Measurements from ENCODE around the gene MICAL2. TPM values are rescaled to one million over a fixed set of nuclear protein-coding genes. Genes with fewer than 3 reads are reported as not detected.

MICAL2 gene
- total RNA-seq, 4 donors from 2014 or later: 196 to 550 (median 237) TPM

- no peaks in the 10 kb centered on the region for H3K9me3 ChIP-seq
- 78 to 81% methylated on average over 3 to 4 of the region's 5 CpGs for WGBS, 2 donors (ENCODE audit: low coverage in 1 of 2)
- H3K36me3 ChIP-seq: no peaks in the 10 kb centered on the region
- H3K27me3 ChIP-seq: no peaks in the 10 kb centered on the region
- H3K27ac ChIP-seq: no peak overlapping the region
- no peak overlapping the region for H3K4me3 ChIP-seq
- no peak for ATAC-seq
- H3K4me1 ChIP-seq: peaks cover 0 to 7% (median 3%) of the 10 kb centered on the region in 3 donors
- no peak for TF ChIP-seq EP300 (IDR thresholded peaks at IDR 0.05)
- TF ChIP-seq POLR2AphosphoS5 (IDR thresholded peaks at IDR 0.05): no peak
- no peak for TF ChIP-seq POLR2A (IDR thresholded peaks at IDR 0.05)
- TF ChIP-seq CTCF (IDR thresholded peaks at IDR 0.05): peak in 1 of 4 experiments; percentile 12
Measured at GRCh38 chr11:12102588-12103410, 7.6 kb upstream of the MICAL2 start.

GRCh38 chr11:12103411-12104225 is 6.8 kb upstream of the MICAL2 start:
- no peak for TF ChIP-seq POLR2A (IDR thresholded peaks at IDR 0.05)
- no peak for TF ChIP-seq POLR2AphosphoS5 (IDR thresholded peaks at IDR 0.05)
- no peak for TF ChIP-seq EP300 (IDR thresholded peaks at IDR 0.05)
- no peak for TF ChIP-seq CTCF (IDR thresholded peaks at IDR 0.05)
- H3K36me3 ChIP-seq: no peaks in the 10 kb centered on the region
- H3K27me3 ChIP-seq: no peaks in the 10 kb centered on the region
- no peaks in the 10 kb centered on the region for H3K9me3 ChIP-seq
- H3K4me3 ChIP-seq: no peak overlapping the region
- H3K4me1 ChIP-seq: peaks cover 0 to 7% (median 3%) of the 10 kb centered on the region in 3 donors
- peak; percentile 35 for ATAC-seq
- 55 to 68% methylated on average over 2 to 4 of the region's 7 CpGs for WGBS, 2 donors (ENCODE audit: low coverage in 1 of 2)
- H3K27ac ChIP-seq: peak overlapping the region in 1 of 4 donors; percentile 29

- Histone ChIP-seq H3K27me3 (no peaks in the 10 kb centered on the region), H3K27ac (no peak overlapping the region), H3K36me3 (no peaks in the 10 kb centered on the region), H3K4me3 (no peak overlapping the region), H3K9me3 (no peaks in the 10 kb centered on the region), H3K4me1 (peaks cover 0 to 16% (median 3%) of the 10 kb centered on the region in 3 donors)
- WGBS, 2 donors (ENCODE audit: low coverage in 1 of 2): 100% methylated on average over 1 of the region's 2 CpGs; no CpG with 5 or more reads in 1 of the 2 donors
- TF ChIP-seq EP300 (IDR thresholded peaks at IDR 0.05) (no peak), POLR2AphosphoS5 (IDR thresholded peaks at IDR 0.05) (no peak), CTCF (IDR thresholded peaks at IDR 0.05) (no peak), POLR2A (IDR thresholded peaks at IDR 0.05) (no peak)
- no peak for ATAC-seq
Measured at GRCh38 chr11:12105471-12105870, 4.9 kb upstream of the MICAL2 start.

- ATAC-seq: no peak
- Histone ChIP-seq H3K36me3 (no peaks in the 10 kb centered on the region), H3K4me3 (no peak overlapping the region), H3K27me3 (no peaks in the 10 kb centered on the region), H3K9me3 (no peaks in the 10 kb centered on the region), H3K27ac (no peak overlapping the region), H3K4me1 (peaks cover 0 to 18% (median 3%) of the 10 kb centered on the region in 3 donors)
- WGBS, 2 donors (ENCODE audit: low coverage in 1 of 2): 73 to 87% methylated on average over 3 of the region's 5 CpGs
- TF ChIP-seq CTCF (IDR thresholded peaks at IDR 0.05) (no peak), POLR2AphosphoS5 (IDR thresholded peaks at IDR 0.05) (no peak), POLR2A (IDR thresholded peaks at IDR 0.05) (no peak)
Measured at GRCh38 chr11:12106101-12106500, 4.3 kb upstream of the MICAL2 start.
